GM21717 (cell line): ENCODE results near the gene SRRM2.

Source experiments
- ATAC-seq: cut with Tn5 transposase; IDR thresholded peaks from one replicate; pipeline ENCODE4 v1.9.1; 2021; ENCODE audit warnings: mild to moderate bottlenecking, moderate library complexity; ENCODE audit not compliant: unreplicated experiment

SRRM2 gene

GRCh38 chr16:2818272-2818876, 65.9 kb downstream of the SRRM2 start:
- ATAC-seq: no peak

GRCh38 chr16:2819179-2819938, 66.9 kb downstream of the SRRM2 start:
- ATAC-seq: no peak

GRCh38 chr16:2819939-2820835, 67.7 kb downstream of the SRRM2 start:
- no peak for ATAC-seq
